ENCODE results near the gene CDH22.

- no peak for TF ChIP-seq CTCF (IDR thresholded peaks at IDR 0.05)
- TF ChIP-seq EZH2 (IDR thresholded peaks at IDR 0.05; ENCODE audit: borderline replicate concordance, insufficient read depth, low read depth, low read length, poor library complexity, severe bottlenecking), result no peak
Measured at GRCh38 chr20:46311719-46312074, 3.4 kb upstream of the CDH22 start.
